Measurements from ENCODE around the gene NPNT. TPM values are rescaled to one million over a fixed set of nuclear protein-coding genes. Genes with fewer than 3 reads are reported as not detected.

NPNT gene
- total RNA-seq, 6 donors from 2014 or later, result 161 to 339 (median 262) TPM

- no peaks in the 10 kb centered on the region for H3K36me3 ChIP-seq
- no peaks in the 10 kb centered on the region for H3K27me3 ChIP-seq
- 66 to 70% methylated on average over 2 of the region's 2 CpGs for WGBS, 2 donors
- no peak overlapping the region for H3K27ac ChIP-seq
- ATAC-seq (ENCODE audit: low FRiP score in 2 of 2) (no peak), DNase-seq (no peak)
- TF ChIP-seq POLR2AphosphoS5 (IDR thresholded peaks at IDR 0.05), result no peak
- TF ChIP-seq POLR2A (IDR thresholded peaks at IDR 0.05), result no peak
- TF ChIP-seq EP300 (IDR thresholded peaks at IDR 0.05), result no peak
- TF ChIP-seq CTCF (IDR thresholded peaks at IDR 0.05), result no peak
- H3K4me1 ChIP-seq, result peaks cover 0 to 5% (median 0%) of the 10 kb centered on the region in 4 donors
- H3K4me3 ChIP-seq, result no peak overlapping the region
- no peaks in the 10 kb centered on the region for H3K9me3 ChIP-seq
Measured at GRCh38 chr4:105887508-105887907, 7.8 kb upstream of the NPNT start.

- WGBS, 2 donors, result 3 to 4% methylated on average over 50 to 73 of the region's 84 CpGs
- peak overlapping the region; percentile 5 to 75 (median 64) for H3K4me3 ChIP-seq
- DNase-seq (peak; percentile 67 to 88), ATAC-seq (ENCODE audit: low FRiP score in 2 of 2) (peak; percentile 63 to 75)
- peaks cover 0 to 19% (median 0%) of the 10 kb centered on the region in 4 donors for H3K27me3 ChIP-seq
- TF ChIP-seq CTCF (IDR thresholded peaks at IDR 0.05) (peak in 3 of 6 experiments; percentile 23 to 36 (median 25)), POLR2A (IDR thresholded peaks at IDR 0.05) (peak in 2 of 4 donors; percentile 22 to 53), POLR2AphosphoS5 (IDR thresholded peaks at IDR 0.05) (peak; percentile 7 to 31), EP300 (IDR thresholded peaks at IDR 0.05) (no peak)
- H3K9me3 ChIP-seq, result no peaks in the 10 kb centered on the region
- H3K36me3 ChIP-seq, result no peaks in the 10 kb centered on the region
- peaks cover 4 to 21% (median 13%) of the 10 kb centered on the region in 4 donors for H3K4me1 ChIP-seq
- peak overlapping the region; percentile 88 to 93 (median 90) for H3K27ac ChIP-seq
Measured at GRCh38 chr4:105895583-105896460, 551 bp downstream of the NPNT start.

GRCh38 chr4:105896461-105896942 lies 1.2 kb downstream of the NPNT start:
- ATAC-seq (ENCODE audit: low FRiP score in 2 of 2) (no peak), DNase-seq (no peak)
- Histone ChIP-seq H3K4me3 (peak overlapping the region; percentile 5 to 75 (median 64)), H3K36me3 (no peaks in the 10 kb centered on the region), H3K4me1 (peaks cover 4 to 21% (median 14%) of the 10 kb centered on the region in 4 donors), H3K27me3 (peaks cover 0 to 19% (median 0%) of the 10 kb centered on the region in 4 donors), H3K27ac (peak overlapping the region; percentile 88 to 93 (median 90)), H3K9me3 (no peaks in the 10 kb centered on the region)
- no peak for TF ChIP-seq POLR2A (IDR thresholded peaks at IDR 0.05)
- TF ChIP-seq CTCF (IDR thresholded peaks at IDR 0.05), result no peak
- TF ChIP-seq POLR2AphosphoS5 (IDR thresholded peaks at IDR 0.05), result no peak
- TF ChIP-seq EP300 (IDR thresholded peaks at IDR 0.05), result no peak
- WGBS, 2 donors, result 3 to 6% methylated on average over 22 of the region's 22 CpGs

GRCh38 chr4:105896984-105897775 lies 1.9 kb downstream of the NPNT start:
- TF ChIP-seq POLR2A (IDR thresholded peaks at IDR 0.05) (no peak), POLR2AphosphoS5 (IDR thresholded peaks at IDR 0.05) (no peak), EP300 (IDR thresholded peaks at IDR 0.05) (no peak), CTCF (IDR thresholded peaks at IDR 0.05) (no peak)
- Histone ChIP-seq H3K4me1 (peaks cover 4 to 21% (median 15%) of the 10 kb centered on the region in 4 donors), H3K36me3 (no peaks in the 10 kb centered on the region), H3K4me3 (peak overlapping the region in 3 of 4 donors; percentile 58 to 75 (median 70)), H3K27me3 (peaks cover 0 to 19% (median 0%) of the 10 kb centered on the region in 4 donors), H3K9me3 (no peaks in the 10 kb centered on the region), H3K27ac (peak overlapping the region; percentile 88 to 93 (median 90))
- ATAC-seq (ENCODE audit: low FRiP score in 2 of 2) (no peak), DNase-seq (no peak)
- 14 to 17% methylated on average over 3 of the region's 3 CpGs for WGBS, 2 donors
